Activated naive CD4-positive, alpha-beta T cell treated with Interleukin-2 at 50 U/mL for 16 hours (primary cell): ENCODE measurements around the gene FGFRL1.

ENCODE experiments used
- DNase-seq: peaks from one replicate; pipeline ENCODE4 v3.0.0-alpha.2; 2020

The FGFRL1 gene

DNA sequence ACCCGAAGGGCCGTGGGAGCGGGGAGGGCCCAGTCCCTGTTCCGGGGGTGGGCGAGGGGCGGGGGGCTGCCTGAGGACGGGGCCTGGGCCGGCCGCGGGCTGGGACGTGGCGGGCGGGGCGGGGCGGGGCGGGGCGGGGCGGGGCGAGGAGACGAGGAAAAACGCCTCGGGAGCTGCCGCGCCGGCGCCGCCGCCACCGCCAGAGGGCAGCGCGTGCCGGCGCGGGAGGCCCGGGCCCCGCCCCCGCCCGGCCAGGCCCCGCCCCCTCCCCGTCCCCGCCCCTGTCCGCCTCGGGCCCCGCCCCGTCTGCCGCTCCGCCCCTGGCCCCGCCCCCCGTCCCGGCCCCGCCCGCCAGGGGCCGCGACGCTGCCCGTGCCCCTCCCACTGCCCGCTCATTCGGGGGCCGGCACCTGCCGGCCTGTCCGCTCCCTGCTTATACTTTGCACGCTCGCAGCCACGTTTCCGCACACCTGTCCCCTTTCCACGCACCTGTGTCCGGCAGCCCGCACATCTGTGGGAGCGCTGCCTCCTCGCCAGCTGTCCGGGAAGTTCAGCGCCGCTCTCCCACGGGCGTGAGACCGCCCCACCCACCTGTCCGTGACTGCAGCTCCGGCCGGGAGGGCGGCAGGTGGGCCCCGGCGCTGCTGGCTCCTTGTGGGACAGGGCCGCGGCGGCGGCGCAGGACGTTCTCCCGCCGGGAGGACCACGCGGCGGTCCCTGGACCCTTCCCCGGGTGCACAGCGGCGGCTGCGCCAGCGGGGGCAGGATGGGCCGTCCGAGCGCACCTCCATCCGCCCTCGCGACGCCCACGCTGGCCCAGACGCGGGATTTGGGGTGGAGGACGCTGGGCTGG is 1.7 kb upstream of the FGFRL1 start:
- peak; percentile 71 for DNase-seq

DNA sequence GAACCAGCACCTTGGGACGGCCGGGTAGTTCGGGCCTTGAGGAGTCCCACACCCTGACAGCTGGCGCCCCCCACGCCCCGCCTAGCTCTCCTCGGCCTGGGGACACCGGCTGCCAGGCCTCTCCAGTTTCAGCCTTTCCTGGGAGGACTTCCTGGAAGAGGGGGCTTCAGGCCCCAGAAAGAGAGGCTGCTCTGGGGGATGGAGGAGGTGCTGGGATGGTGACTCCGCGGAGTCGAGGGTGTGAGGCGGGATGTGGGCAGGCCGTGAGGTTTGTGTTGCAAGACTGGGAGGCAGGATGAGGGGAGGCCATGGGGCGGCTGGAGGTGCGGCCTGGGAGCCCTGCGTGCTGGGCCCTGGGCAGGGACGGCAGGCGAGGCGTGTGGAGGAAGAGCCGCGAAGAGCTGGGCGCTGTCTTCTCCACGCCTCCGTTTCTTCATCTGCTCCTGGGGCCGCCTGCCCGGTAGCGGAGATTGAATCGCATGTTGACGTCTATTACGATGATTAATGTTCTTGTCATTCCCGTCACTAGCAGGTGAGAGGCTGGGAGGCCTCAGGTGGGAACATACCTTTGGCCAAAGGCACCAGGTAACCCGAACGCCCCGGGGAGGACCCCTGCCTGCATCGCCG is 918 bp upstream of the FGFRL1 start:
- peak; percentile 71 for DNase-seq

DNA sequence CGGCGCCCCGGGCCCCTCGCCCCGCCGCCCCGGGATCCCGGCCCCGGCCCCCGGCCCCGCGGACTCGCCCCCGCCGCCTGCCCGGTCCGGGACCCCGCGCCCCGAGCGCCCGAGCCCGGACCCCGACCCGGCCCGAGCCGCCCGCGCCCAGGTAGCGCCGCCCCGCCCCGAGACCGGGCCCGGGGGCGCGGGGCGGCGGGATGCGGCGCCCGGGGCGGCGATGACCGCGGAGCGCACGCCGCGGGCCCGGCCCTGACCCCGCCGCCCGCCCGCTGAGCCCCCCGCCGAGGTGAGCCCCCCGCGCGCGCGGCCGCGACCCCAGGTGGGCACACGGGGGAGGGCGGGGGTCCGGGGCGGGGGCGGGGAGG is 224 bp downstream of the FGFRL1 start:
- no peak for DNase-seq

DNA sequence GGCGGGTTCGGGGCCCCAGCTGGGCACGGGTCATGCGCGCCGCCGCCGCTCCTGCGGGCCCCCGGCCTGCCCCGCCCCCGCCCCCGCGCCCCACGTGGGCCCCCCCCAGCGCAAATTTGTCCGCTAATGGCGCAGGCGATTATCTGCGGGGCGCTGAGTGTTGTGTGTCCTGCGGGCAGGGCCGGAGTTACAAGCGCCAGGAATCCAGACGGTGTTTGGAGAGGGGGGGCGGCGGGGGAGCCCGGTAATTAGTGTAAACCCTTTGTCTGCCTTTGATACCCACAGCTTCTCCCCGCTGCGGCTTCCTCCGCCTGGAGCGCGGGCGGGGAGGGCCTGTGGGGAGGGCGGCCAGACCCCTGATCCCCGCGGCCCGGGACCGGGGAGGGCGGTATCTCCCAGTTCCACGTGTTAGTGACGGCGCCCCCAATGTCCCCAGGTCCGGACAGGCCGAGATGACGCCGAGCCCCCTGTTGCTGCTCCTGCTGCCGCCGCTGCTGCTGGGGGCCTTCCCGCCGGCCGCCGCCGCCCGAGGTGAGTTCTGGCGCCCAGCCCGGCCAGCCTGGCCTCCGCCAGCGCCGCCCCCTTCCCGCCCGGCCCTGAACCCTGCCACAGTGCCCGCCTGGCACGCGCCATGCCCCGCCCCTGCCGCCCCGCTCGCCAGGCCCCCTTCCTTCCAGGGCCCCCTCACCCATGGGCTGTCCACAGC is 761 bp downstream of the FGFRL1 start:
- DNase-seq = peak; percentile 36

DNA sequence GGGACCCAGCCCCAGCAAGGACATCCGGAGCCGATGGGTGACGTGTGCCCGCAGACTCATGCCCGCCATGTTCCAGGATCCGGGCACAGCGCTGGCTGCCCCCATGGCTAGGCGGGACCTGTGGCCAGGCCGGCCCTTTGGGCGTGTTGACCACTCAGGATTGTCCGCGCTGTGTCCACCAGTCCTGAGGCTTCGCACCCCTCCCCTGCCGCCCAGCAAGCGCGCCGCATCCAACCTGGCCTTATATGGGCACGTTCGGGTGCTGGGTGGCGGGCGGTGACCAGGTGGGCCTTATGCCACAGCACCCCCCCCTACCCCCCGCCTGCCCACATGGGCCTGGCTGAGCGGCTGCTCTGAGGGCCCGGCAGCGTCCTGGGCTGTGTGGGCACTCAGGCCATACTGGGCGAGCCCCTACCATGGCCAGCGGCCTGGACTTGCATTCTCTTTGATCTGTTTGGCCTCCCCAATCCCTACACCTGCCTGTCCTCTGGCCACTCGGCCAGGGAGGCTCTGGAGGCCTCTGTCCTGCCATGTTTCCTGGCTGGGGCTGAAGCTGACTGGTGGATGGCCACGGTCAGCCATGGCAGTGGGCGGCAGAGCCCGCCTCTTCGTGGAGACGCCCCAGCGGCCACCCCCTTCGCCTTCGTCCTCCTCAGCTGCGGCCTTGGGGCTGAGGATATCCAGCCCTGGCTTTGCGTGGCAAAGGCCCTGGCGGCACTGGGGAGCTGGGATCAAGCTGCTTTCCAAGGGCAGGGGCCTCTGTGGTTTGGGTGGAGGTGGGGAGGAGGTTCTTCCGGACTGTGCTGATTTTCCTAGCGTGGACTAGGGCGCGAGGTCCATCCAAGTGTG is 2.0 kb downstream of the FGFRL1 start:
- DNase-seq = no peak

DNA sequence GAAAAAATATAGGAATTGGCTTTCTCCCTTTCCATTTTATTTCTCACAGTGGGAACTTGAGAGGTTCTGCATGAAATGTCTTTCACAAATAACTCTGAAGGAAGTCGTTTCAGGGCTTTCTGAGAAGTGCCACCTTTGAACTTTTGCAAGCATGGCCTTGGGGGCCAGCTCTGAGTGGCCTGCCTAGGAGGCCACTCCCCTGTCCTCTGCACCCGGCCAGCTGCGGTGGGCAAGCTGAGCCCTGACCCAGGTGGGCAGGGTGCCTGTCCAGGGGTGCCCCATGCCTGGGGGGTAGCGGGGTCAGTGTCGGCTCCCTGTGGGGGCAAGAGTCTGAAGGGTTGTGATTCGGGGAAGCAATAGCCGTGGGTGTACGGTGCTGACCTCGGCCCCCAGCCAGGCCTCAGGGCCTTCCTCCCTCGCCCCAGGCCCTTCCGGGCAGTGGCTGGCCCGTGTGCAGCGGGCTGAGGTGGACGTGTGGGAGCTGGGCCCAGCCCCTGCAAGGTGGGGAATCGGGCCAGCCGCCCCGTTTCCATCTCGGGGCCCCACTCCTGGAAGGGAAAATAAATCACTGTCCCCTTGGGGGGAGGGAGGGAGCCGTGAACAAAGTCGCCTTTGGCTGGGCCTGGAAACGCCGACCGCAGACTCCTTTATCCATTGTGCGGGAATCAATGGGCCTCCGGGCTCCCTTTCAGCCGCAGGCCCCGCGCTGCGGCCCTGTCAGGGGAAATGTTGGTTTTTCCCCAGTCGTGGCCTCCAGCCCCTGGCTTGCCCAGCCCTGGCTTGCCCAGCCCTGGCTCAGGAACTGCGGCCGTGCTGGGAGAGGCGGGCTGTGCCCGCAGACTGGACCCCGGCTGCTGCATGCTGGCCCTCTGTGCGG is 3.1 kb downstream of the FGFRL1 start:
- DNase-seq = no peak

DNA sequence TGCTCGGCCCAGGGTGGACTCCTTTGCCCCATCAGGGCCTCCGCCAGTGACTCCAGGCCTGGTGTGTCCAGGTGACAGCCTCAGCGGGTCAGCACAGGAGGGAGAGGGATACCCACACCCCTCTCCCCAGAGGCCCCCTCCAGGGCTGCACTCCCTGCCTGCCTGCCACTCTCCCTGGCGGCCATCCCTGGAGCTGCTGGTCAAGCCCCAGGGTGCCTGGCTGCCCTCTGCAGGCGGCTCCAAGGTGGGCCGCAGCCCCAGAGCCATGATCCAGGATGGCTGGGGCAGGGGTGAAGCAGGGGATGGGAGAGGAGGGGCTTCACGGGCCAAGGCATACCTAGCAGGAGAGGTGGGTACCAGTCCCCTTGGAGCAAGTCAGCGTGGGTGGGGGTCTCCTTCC is 3.8 kb downstream of the FGFRL1 start:
- no peak for DNase-seq

DNA sequence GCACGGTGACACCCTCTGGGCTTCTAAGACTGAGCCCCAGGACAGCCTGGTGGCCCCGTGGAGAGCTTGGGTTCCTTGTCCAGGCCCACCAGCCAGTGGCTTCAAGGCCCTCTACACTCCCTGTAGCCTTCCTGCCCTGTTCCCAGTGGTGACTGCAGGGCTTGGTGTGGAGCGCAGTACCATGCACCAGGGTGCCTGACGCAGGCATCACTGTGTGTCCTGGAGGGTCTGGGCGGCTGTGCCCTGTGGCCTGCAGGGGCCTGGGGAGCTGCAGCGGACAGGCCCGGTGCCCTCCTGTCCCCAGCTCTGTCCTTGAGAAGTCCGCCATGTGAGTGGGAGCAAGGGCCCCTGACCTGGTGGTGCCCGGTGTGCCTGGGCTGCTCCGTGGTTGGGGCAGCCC is 4.3 kb downstream of the FGFRL1 start:
- no peak for DNase-seq

DNA sequence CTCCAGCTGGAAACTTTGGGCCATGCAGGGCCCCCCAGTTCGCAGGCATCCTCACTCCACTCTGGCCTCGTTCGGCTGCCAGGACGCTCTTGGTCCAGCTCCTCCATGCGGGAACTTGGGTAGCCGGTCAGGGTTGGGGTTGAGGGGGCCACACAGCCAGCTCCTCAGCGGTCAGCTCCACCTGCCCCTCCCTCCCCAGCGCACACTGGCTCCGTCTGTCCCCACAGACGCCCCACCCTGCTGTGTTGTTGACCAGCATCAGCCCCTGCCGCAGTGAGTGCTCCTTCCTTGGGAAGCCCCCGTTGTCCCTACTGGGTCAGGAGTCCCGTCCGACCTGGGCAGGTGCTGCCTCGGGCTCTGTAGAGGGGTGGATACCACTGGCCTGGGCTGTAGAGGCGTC is 5.8 kb downstream of the FGFRL1 start:
- no peak for DNase-seq

DNA sequence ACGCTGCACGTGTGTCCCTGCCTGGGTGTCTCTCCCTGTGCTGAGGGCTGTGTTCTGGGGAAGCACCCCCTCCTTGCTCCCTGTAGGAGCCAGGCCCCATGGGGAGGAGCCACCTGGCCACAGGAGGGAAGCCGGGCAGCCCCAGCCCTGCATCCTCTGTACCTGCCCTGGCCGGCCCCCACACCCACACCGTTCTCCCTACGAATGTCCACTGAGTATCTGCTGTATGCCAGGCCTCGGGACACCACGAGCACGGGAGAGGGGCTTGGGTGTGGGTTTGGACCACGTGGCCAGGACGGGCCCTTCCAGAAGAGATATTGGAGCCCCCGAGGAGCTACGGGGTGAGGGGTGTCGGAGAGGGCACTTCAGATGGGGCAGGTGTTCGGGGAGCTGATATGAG is 6.3 kb downstream of the FGFRL1 start:
- DNase-seq = no peak

DNA sequence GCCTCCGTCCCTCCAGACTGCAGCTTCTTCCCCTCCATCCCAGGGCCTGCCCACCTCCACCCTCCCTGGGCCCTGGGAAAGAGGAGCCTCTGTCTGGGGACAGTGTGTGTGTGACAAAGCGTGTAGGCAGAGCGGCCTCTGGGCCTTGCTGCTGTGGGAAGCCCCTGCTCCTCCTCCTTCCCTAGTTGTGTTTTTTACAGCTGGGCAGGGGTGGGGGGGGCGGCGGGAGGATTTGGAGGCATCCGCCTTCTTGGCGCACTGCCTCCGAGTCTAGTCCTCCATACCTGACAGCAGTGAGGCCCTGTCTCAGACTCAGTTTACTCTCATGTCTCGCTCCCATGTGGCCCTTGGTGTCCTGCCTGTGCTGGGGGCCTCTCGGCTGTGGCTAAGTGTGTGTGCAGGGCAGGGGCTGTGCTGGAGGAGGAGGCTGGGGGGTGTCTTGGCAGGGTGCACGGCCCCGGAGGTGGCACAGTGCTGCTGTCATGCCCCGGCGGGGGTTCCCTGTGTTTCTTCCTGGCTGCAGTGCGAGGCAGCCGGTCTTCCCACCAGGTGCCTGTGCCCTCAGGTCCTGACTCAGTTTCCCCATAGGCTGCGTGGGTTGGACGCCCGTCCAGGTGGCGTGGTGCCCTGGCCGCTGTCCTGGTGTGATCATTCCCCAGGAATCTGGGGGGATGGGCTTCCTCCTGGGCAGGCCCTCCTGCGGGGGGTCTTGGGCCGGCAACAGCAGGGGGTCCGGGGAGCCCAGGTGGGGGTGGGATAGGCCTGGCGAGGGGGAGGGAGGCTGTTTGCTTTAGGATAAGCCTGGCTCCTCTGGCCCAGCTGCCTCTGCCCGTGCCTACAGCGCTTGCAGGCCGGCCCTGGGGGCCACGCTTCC is 7.0 kb downstream of the FGFRL1 start:
- DNase-seq = no peak

DNA sequence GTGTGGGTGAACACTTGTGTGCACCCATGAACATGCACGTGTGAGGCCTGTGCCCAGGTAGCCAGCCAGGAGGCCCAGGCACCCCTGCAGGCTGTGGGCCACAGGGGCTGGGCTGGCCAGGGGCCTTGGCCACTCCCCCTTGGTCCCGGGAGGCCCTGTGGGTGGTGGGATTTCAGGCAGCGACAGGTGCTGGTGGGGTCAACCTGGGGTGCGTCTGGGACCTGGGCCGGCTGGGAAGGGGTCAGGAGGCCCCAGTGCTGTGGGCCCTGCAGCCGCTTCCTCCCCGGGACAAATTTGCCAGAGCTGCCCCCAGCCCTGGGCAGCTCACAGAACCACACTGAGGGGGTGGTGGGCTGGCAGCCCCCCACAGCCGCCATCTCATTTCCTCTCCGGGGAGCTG is 7.9 kb downstream of the FGFRL1 start:
- no peak for DNase-seq

DNA sequence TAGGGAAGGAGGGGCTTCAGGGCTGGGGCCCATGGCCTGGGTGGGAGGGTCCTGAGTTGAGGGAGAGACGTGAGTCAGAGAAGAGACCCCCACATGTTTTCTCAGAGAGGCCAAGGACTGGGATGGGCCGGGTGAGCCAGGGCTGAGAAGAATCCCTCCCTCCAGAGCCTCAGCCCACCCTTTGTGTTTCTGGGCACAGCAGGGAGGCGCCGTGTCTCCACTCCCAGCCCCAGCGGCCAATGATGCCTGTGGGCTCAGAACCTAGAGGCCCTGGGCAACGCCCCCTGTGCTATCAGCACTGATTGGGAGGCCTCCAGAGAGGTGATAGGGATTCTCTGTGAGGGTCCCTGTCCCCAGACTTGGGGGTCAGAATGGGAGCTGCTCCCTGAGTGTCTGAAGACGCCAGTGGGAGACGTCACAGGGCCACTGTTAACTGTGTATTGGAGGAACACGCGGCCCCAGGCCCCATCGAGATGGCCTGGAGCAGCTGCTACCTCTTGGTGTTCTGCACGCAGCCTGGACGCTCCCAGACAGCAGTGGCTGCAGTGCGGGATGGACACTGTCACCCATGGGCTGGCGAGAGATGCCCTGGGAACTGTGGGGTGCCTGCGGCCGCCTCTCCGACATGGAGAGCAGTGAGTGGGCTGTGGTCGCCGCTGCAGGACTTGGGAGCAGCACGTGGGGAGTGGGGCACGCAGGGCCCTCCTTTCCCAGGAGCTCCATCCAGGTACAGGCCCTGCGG is 8.5 kb downstream of the FGFRL1 start:
- DNase-seq = no peak

DNA sequence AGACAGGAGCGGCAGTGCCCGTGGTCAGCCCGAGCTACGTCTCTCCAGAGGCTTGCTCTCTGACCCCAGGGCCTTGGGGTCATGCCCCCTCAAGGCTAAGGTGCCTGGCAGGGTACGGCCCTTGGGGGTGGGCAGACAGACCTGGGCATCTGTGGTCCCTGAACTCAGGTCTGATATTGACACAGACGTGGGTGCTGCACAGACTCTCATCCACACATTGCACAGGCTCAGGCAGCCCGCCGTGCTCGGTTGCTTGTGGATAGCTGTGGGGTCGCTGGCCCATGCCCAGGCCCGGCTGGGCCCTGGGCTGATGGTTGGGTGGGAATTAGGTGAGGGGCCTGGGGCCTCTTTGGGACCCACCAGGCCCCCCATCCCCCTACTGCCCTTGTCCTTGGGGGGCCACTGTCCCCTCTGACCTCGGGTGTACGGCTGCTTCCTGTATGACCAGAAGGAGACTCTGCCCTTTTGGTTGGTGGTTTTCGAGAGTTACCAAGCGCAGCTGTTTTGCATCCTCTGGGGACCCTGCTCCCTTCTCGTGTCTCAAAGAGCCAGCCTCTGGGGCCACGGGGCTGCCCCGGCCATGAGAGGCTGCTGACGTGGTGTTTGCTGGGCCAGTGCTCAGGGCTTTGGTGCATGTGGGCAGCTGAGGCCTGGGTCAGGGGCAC is 10.1 kb downstream of the FGFRL1 start:
- DNase-seq = no peak

DNA sequence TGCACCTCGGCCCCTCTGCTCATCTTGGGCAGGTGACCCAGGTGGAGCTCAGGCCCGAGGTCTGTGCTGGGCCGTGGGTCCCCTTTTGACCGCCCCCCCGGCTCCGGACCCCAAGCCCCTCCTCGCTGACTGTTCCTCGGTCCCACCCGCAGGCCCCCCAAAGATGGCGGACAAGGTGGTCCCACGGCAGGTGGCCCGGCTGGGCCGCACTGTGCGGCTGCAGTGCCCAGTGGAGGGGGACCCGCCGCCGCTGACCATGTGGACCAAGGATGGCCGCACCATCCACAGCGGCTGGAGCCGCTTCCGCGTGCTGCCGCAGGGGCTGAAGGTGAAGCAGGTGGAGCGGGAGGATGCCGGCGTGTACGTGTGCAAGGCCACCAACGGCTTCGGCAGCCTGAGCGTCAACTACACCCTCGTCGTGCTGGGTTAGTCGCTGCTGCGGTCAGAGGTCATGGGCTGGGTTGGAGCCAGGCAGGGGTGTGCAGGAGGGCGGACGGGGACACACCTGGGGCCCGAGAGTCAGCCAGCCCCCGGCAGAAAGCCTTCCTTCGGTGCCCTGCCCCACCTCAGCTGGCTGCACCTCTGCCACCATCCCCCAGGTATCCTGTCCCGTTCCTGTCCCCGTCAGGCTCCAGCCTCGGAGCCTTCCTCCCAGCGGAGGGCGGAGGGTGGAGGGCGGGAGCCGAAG is 10.8 kb downstream of the FGFRL1 start:
- DNase-seq = no peak

DNA sequence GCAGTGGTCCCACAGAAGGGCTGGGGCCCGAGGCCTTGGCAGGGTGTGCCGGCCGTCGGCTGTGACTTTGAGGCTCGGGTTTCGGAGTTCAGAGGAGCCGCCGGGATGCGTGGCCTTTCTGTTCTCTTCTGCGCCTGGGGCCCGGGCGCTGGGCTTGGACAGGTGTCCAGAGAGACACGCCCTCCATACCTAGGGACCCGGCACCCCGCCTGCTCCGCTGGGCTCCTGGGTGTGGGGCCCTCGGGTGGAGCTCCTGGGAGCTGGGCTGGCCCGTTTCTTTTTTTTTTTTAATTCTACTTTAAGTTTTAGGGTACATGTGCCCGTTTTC is 11.3 kb downstream of the FGFRL1 start:
- no peak for DNase-seq

DNA sequence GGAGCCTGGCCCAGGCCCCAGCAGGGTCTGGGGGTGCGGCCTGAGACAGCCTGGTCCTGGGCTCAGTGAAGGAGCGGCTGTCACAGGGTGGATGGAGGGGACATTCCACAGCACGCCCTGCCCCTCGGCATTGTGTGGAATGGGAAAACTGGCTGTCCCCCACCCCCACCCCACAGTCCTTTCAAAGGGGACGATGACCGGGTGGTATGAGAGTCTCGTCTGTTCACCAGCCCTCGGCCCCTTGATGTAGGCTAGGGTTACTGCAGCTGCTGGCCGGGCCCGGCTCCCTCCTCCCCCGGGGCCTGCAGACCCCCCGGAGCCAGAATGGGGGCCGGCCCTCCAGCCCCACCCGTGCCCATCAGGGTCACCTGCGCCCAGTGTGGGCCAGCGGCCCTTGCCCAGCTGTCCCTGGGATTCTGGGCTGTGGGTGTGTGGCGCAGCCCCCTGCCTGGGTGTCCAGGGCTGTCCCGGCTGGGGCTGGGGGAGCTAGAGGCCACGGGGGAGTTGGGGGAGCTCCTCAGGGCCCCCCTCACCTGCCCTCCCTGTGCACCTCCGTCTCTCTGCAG is 11.7 kb downstream of the FGFRL1 start:
- DNase-seq = no peak

DNA sequence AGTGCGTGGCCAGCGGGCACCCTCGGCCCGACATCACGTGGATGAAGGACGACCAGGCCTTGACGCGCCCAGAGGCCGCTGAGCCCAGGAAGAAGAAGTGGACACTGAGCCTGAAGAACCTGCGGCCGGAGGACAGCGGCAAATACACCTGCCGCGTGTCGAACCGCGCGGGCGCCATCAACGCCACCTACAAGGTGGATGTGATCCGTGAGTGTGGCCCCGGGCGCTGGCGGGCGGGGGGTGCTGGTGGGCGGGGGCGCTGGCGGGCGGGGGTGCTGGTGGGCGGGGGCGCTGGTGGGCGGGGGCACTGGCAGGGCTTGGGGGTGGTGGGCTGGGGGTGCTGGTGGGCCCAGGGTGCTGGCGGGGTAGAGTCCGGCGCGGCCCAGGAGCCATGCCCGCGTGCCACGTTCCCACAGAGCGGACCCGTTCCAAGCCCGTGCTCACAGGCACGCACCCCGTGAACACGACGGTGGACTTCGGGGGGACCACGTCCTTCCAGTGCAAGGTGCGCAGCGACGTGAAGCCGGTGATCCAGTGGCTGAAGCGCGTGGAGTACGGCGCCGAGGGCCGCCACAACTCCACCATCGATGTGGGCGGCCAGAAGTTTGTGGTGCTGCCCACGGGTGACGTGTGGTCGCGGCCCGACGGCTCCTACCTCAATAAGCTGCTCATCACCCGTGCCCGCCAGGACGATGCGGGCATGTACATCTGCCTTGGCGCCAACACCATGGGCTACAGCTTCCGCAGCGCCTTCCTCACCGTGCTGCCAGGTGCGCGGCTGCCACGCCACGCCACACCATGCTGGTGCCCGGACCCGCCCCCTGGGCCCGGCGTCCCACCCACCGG is 12.7 kb downstream of the FGFRL1 start:
- no peak for DNase-seq
